ENCODE measurements around the gene MGST2.

DNA sequence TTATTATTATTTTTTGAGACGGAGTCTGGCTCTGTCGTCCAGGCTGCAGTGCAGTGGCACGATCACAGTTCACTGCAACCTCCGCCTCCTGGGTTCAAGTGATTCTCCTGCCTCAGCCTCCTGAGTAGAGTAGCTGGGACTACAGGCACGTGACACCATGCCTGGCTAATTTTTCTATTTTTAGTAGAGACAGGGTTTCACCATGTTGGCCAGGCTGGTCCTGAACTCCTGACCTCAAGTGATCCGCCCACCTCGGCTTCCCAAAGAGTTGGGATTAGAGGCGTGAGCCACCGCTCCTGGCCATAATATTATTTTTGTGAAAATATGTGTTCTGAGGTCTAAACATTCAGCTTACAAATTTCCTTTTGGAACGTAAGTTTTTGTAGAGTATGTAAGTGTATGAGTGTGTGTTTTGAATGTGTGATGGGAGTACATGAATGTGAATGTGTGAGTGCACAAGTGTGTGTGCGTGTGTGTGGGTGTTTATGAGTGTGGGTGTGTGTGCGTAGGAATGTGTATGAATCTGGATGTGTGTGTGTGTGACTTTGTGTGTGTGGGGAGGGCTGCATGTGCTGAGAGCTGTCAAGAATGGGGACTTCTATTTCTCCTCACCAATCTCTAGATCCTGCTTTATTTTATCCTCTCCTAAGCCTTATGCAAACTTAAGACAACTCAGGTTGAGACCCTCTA lies 5.7 kb upstream of the MGST2 start:
- TF ChIP-seq CTCF (IDR thresholded peaks at IDR 0.05) = no peak
- no peak for TF ChIP-seq POLR2A (IDR thresholded peaks at IDR 0.05)
